A673 (cell line): ENCODE results near the gene CHST1. TPM values are rescaled to one million over a fixed set of nuclear protein-coding genes. Genes with fewer than 3 reads are reported as not detected.

ENCODE experiments used
- BruUV-seq: library from RNA; stranded (reverse); fragments of 400-500 nt; replicated peaks from 2 replicates; lab custom pipeline; 2021; lab: Mats Ljungman, UMichigan
- CTCF ChIA-PET: fragments of 300-600 bp; sonication (Branson Sonifier 250); formaldehyde crosslinking; loops from one replicate; lab custom pipeline; 2022; ENCODE audit warnings: antibody characterized with exemption; lab: Charles Lee
- POLR2A ChIA-PET: fragments of 300-600 bp; sonication (Branson Sonifier 250); formaldehyde crosslinking; loops from one replicate; lab custom pipeline; 2022; ENCODE audit warnings: antibody characterized with exemption; ENCODE audit not compliant: low non-redundant PET; lab: Charles Lee
- DNase-seq: peaks from one replicate; pipeline ENCODE4 v3.0.0-alpha.2; 2015; ENCODE audit warnings: low spot score
- H3K27ac ChIP-seq: fragments of 200-600 bp; sonication (generic); 2 replicates; pipeline ENCODE4 v1.5.1; 2016; ENCODE audit warnings: mixed run types, low read depth, mild to moderate bottlenecking, mixed read lengths, antibody characterized with exemption, low read length; ENCODE audit not compliant: poor library complexity, severe bottlenecking
- H3K27me3 ChIP-seq: fragments of 200-600 bp; sonication (generic); replicated peaks from 2 replicates; pipeline ENCODE4 v1.6.1; 2017; ENCODE audit warnings: mixed run types, low read depth, mild to moderate bottlenecking, mixed read lengths, antibody characterized with exemption, low read length; ENCODE audit not compliant: insufficient read depth, poor library complexity
- H3K36me3 ChIP-seq: fragments of 200-600 bp; sonication (generic); 2 replicates; pipeline ENCODE4 v1.6.1; 2016; ENCODE audit warnings: mixed run types, mild to moderate bottlenecking, mixed read lengths, antibody characterized with exemption, low read length; ENCODE audit not compliant: insufficient read depth, poor library complexity, severe bottlenecking
- H3K4me1 ChIP-seq: fragments of 200-600 bp; sonication (generic); 2 replicates; pipeline ENCODE4 v1.6.1; 2017; ENCODE audit warnings: mixed run types, mild to moderate bottlenecking, mixed read lengths, antibody characterized with exemption, low read length; ENCODE audit not compliant: insufficient read depth, poor library complexity, severe bottlenecking
- H3K4me3 ChIP-seq: fragments of 200-600 bp; sonication (generic); 2 replicates; pipeline ENCODE4 v1.5.1; 2016; ENCODE audit warnings: low read depth, mixed run types, mild to moderate bottlenecking, mixed read lengths, low read length; ENCODE audit not compliant: poor library complexity, severe bottlenecking
- H3K9me3 ChIP-seq: fragments of 200-600 bp; sonication (generic); 2 replicates; pipeline ENCODE4 v1.6.1; 2016; ENCODE audit warnings: mixed run types, low read depth, mild to moderate bottlenecking, mixed read lengths, antibody characterized with exemption, low read length; ENCODE audit not compliant: poor library complexity, severe bottlenecking
- CTCF ChIP-seq: fragments of 300-800, 200-600 bp; sonication (generic); conservative IDR thresholded peaks from 2 replicates; pipeline ENCODE4 v1.5.1; 2017; ENCODE audit warnings: low read depth, mild to moderate bottlenecking, antibody characterized with exemption, low read length, moderate library complexity, mixed read lengths
- EZH2 ChIP-seq: fragments of 200-600 bp; sonication (generic); IDR thresholded peaks from 2 replicates; pipeline ENCODE4 v1.6.1; 2017; ENCODE audit warnings: borderline replicate concordance, low read depth, mild to moderate bottlenecking, mixed read lengths, antibody characterized with exemption, low read length; ENCODE audit not compliant: poor library complexity, severe bottlenecking
- intact Hi-C: fragments of 100-400 bp; cut with micrococcal nuclease; formaldehyde crosslinking; loops from one replicate; pipeline ENCODE4 v1.10.0; 2022; ENCODE audit not compliant: unreplicated experiment
- total RNA-seq: library from RNA; stranded (reverse); gene quantifications from 2 replicates; pipeline ENCODE4 v1.2.3, GENCODE V29; 2021

Gene CHST1
- total RNA-seq, 1 experiment from 2014 or later, result 17.0 TPM

- Histone ChIP-seq H3K4me1 (no peaks in the 10 kb centered on the region), H3K9me3 (no peaks in the 10 kb centered on the region), H3K4me3 (no peak overlapping the region), H3K36me3 (no peaks in the 10 kb centered on the region), H3K27ac (no peak overlapping the region), H3K27me3 (no peaks in the 10 kb centered on the region)
- no TSS peak for BruUV-seq
- DNase-seq, result no peak
- ChIA-PET CTCF (no interaction called here), POLR2A (no interaction called here)
- TF ChIP-seq EZH2, result no peak
- TF ChIP-seq CTCF, result no peak
- intact Hi-C loops, result no loop called here
These were observed 19.0 kb upstream of the CHST1 start for GRCh38 chr11:45684440-45684839.

GRCh38 chr11:45683271-45684058 lies 18.0 kb upstream of the CHST1 start:
- H3K4me1 ChIP-seq, result no peaks in the 10 kb centered on the region
- ChIA-PET POLR2A (no interaction called here), CTCF (no interaction called here)
- BruUV-seq, result no TSS peak
- H3K27ac ChIP-seq, result no peak overlapping the region
- no peak for DNase-seq
- H3K4me3 ChIP-seq, result no peak overlapping the region
- intact Hi-C loops, result no loop called here
- TF ChIP-seq EZH2 (no peak), CTCF (no peak)
- no peaks in the 10 kb centered on the region for H3K36me3 ChIP-seq
- no peaks in the 10 kb centered on the region for H3K9me3 ChIP-seq
- no peaks in the 10 kb centered on the region for H3K27me3 ChIP-seq

- intact Hi-C loops, result no loop called here
- Histone ChIP-seq H3K27me3 (no peaks in the 10 kb centered on the region), H3K9me3 (no peaks in the 10 kb centered on the region), H3K4me1 (no peaks in the 10 kb centered on the region), H3K36me3 (no peaks in the 10 kb centered on the region), H3K4me3 (no peak overlapping the region), H3K27ac (no peak overlapping the region)
- ChIA-PET CTCF (no interaction called here), POLR2A (no interaction called here)
- TF ChIP-seq EZH2 (no peak), CTCF (no peak)
- no TSS peak for BruUV-seq
- no peak for DNase-seq
These were observed 14.4 kb upstream of the CHST1 start for GRCh38 chr11:45679806-45680205.
